Ishikawa (cell line): Measurements from ENCODE around the gene SFR1.

Experiments
- EP300 ChIP-seq: IDR thresholded peaks from 2 replicates; pipeline ENCODE4 v1.6.1; 2012; ENCODE audit warnings: borderline replicate concordance
- RAD21 ChIP-seq: IDR thresholded peaks from 2 replicates; pipeline ENCODE4 v1.6.1; 2012; ENCODE audit warnings: low read depth
- REST ChIP-seq: IDR thresholded peaks from 2 replicates; pipeline ENCODE4 v1.6.1; 2012; ENCODE audit warnings: low read depth, mild to moderate bottlenecking
- TF ChIP-seq, protein P1 (sequence below): IDR thresholded peaks from 2 replicates; pipeline ENCODE4 v1.6.1; 2012

DNA sequence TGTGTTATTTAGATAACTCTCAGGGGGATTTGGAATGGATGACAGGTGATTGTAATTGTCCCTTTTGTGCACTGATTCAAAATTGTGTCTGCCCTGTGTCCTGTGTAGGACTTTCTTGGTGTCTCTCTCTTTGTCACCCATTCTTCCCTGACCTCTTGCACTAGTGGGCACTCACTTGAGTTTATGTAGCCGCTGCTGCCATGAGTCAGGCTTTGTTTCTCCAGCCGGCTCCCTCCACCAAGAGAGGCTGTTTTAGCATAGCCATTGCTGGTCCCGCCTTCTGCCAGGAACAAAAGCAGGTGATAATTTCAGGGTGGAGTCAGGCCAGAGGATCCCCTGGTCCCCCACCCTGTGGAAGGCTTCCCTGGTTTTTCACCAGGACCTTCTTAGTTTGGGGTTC lies 44.7 kb upstream of the SFR1 start:
- TF ChIP-seq EP300 (no peak), RAD21 (no peak), REST (no peak)
- TF ChIP-seq, protein P1, sequence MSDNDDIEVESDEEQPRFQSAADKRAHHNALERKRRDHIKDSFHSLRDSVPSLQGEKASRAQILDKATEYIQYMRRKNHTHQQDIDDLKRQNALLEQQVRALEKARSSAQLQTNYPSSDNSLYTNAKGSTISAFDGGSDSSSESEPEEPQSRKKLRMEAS = no peak
